ENCODE measurements around the gene SH3RF3.

Gene SH3RF3

DNA sequence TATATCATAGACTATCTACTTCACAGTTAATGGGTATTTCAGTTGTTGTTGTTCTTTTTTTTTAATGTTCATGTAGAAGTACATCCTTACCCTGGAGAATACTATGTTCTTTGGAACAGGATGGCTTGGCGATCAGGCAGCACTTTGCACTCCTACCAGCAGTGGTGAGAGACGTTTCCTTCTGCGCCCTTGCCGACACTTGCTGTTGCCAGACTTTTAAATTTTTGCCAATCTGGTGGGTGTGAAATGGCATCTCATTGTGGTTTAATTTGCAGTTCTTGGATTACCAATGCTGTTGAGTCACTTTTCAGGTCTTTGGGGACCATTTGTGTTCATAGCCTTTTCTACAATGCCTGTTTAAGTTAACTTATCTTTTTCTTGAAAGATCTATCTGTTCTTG, 197.3 kb downstream of the SH3RF3 start:
- no peak overlapping the region for H3K9ac ChIP-seq
- no peak overlapping the region for H3K4me2 ChIP-seq (ENCODE audit: low read length)
- H3K4me3 ChIP-seq (ENCODE audit: low read depth, low read length): no peak overlapping the region
- H3K9me3 ChIP-seq (ENCODE audit: control insufficient read depth, low read length): no peaks in the 10 kb centered on the region
- H3K79me2 ChIP-seq: no peaks in the 10 kb centered on the region
- no peak overlapping the region for H2AFZ ChIP-seq
- H3K4me1 ChIP-seq: no peaks in the 10 kb centered on the region
- H3K36me3 ChIP-seq (ENCODE audit: control insufficient read depth, insufficient read depth, low read length): no peaks in the 10 kb centered on the region
- no peak for TF ChIP-seq CTCF (IDR thresholded peaks at IDR 0.05)
- H3K27me3 ChIP-seq (ENCODE audit: control insufficient read depth, insufficient read depth, low read length): no peaks in the 10 kb centered on the region
- no peak overlapping the region for H3K27ac ChIP-seq

GRCh38 chr2:109330056-109330455, 201.1 kb downstream of the SH3RF3 start:
- Histone ChIP-seq H3K9ac (no peak overlapping the region), H3K36me3 (ENCODE audit: control insufficient read depth, insufficient read depth, low read length) (no peaks in the 10 kb centered on the region), H3K27ac (no peak overlapping the region), H3K4me1 (no peaks in the 10 kb centered on the region), H3K4me3 (ENCODE audit: low read depth, low read length) (no peak overlapping the region), H3K4me2 (ENCODE audit: low read length) (no peak overlapping the region), H3K9me3 (ENCODE audit: control insufficient read depth, low read length) (no peaks in the 10 kb centered on the region), H3K79me2 (no peaks in the 10 kb centered on the region), H3K27me3 (ENCODE audit: control insufficient read depth, insufficient read depth, low read length) (no peaks in the 10 kb centered on the region), H2AFZ (no peak overlapping the region)
- TF ChIP-seq CTCF (IDR thresholded peaks at IDR 0.05): no peak

DNA sequence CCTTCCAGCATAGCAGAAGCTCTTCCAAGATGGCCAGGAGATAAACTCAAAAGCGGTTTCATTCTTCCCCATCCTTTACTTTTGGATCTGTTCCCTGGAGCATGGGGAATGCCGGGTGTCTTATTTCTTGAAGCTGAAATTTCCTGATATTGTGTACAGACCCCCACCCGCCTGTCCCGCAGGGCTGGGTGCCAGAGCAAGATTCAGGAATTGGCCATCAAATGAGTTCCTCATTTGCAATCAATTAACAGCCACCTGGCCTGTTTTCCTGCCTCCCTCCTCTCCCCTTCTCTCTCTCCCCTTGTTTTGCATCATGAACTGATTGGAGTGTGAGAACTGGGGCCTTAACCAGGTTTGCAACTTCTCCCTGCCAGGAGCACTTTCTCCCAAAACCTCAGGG, 202.1 kb downstream of the SH3RF3 start:
- no peaks in the 10 kb centered on the region for H3K27me3 ChIP-seq (ENCODE audit: control insufficient read depth, insufficient read depth, low read length)
- H3K4me3 ChIP-seq (ENCODE audit: low read depth, low read length): no peak overlapping the region
- no peaks in the 10 kb centered on the region for H3K79me2 ChIP-seq
- TF ChIP-seq CTCF (IDR thresholded peaks at IDR 0.05): no peak
- no peaks in the 10 kb centered on the region for H3K4me1 ChIP-seq
- H3K4me2 ChIP-seq (ENCODE audit: low read length): no peak overlapping the region
- H3K9me3 ChIP-seq (ENCODE audit: control insufficient read depth, low read length): no peaks in the 10 kb centered on the region
- H3K9ac ChIP-seq: no peak overlapping the region
- H3K36me3 ChIP-seq (ENCODE audit: control insufficient read depth, insufficient read depth, low read length): no peaks in the 10 kb centered on the region
- no peak overlapping the region for H2AFZ ChIP-seq
- peak overlapping the region; percentile 68 for H3K27ac ChIP-seq

DNA sequence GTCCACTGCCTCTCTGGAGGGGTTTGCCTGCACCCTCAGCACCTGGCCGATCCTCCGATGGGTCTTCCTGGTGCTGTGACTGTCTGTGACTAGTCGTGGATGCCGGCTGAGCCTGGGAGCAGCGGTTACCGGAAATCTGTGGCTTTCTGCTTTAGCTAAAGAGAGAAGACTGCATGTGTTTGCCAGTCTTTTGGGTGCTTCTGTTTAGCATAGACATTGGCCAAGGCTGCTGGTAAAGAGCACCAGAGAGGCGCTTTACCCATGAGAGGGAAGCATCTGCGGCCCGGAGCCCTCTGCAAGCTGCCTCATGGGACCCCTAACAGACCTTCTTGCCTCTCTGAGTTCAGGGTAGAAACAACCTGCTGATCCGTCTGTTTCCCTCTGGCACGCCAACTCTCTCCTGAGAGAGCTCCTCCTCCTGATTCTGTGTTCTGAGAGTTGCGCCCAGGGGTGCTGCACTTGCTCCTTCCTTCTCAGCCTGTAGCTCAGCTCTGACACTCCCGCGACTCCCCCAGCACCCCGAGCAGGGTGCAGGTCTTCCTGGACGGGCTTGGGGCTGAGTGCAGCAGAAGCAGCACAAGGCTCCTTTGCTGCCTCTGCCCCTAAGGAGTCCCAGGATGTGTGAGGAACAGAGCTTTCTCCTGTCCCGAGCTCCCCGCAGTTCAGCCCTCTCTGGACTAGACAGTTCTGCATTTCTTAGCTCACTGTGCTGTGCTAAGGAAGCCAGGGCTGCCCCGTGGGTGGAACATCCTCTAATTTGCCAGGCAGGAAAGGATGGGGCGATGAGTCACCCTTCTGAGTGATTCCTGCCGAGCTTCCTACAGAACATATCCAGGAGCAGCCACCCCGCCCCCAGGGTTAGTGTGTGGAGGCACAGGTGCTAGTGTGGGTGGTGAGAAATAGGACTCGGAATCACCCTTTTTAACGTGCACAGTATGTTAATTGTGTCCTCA, 203.2 kb downstream of the SH3RF3 start:
- Histone ChIP-seq H3K9ac (no peak overlapping the region), H3K4me3 (ENCODE audit: low read depth, low read length) (no peak overlapping the region)

More for the DNA sequence above, 203.2 kb downstream of the SH3RF3 start:
- Histone ChIP-seq H3K36me3 (ENCODE audit: control insufficient read depth, insufficient read depth, low read length) (no peaks in the 10 kb centered on the region), H2AFZ (no peak overlapping the region), H3K9me3 (ENCODE audit: control insufficient read depth, low read length) (no peaks in the 10 kb centered on the region), H3K27ac (peak overlapping the region; percentile 68), H3K79me2 (no peaks in the 10 kb centered on the region), H3K4me1 (no peaks in the 10 kb centered on the region), H3K27me3 (ENCODE audit: control insufficient read depth, insufficient read depth, low read length) (no peaks in the 10 kb centered on the region), H3K4me2 (ENCODE audit: low read length) (peak overlapping the region; percentile 19)
- TF ChIP-seq CTCF (IDR thresholded peaks at IDR 0.05): no peak
